T-helper 1 cell treated with Interleukin-12 subunit alpha and Interleukin-12 subunit beta and Interleukin-4 antibody, amounts not matched to agents 30 ng/mL and 1 ng/mL, for 36 hours (primary cell): ENCODE measurements around the gene TAF1A. TPM values are rescaled to one million over a fixed set of nuclear protein-coding genes. Genes with fewer than 3 reads are reported as not detected.

Source experiments
- intact Hi-C: fragments of 100-400 bp; cut with micrococcal nuclease; formaldehyde crosslinking; loops from one replicate; pipeline ENCODE4 v1.15.1; 2024
- total RNA-seq: library from RNA; stranded (reverse); gene quantifications from 2 replicates; pipeline ENCODE4 v1.2.3, GENCODE V29; 2022

Gene TAF1A
- total RNA-seq, 1 donor from 2014 or later, result 12.4 TPM

DNA sequence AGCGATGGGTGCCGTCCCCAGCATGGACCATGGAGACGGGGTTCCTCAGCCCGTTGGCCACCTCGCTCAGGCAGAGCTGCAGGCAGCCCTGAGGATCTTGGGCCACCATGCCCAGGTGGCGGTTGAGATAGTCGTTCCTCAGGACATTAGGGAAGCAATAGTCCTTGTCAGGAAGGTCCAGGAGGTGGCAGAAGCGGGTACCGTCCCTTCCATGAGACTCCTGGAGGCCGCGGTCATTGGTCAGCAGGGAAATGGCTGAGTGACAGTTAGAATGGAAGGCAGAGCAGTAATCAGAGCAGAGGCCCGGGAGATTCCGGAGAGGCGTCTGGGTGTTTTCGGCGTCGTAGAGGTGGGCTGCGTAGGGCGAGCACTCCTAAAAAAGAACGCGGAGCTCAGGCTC is 45.9 kb downstream of the TAF1A start:
- intact Hi-C loops, result no loop called here

- intact Hi-C loops, result no loop called here
Observed at GRCh38 chr1:222540598-222540995, 49.1 kb downstream of the TAF1A start.

DNA sequence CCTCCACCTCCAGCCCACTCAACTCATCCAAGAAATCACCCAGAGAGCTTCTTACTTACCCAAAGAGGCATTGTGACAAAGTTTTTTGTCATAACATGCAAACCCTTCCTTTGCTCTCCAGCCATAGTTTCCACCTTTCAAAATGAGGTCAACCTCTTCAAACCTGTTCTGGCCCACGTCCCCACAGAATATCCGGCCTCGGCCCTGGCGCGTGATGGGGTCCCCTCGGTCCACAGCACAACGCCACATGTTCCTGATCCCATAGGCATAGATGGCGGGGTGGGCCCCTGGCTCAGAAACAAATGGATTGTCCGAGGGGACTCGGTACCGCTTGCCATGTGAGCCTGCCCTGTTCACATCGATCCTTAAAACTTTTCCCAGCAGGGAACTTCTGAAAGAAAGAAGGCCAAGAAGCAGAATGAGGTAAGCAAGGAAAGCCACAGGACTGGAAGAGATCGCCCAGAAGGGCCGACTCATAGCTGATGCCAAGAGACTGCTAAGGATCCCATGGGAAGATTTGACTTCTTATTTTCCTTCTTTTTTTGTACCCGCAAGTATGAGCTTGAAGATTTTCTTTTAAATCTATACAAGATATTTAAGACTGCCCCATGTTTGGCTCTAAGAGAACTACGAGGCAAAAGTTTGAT is 49.7 kb downstream of the TAF1A start:
- intact Hi-C loops, result no loop called here

DNA sequence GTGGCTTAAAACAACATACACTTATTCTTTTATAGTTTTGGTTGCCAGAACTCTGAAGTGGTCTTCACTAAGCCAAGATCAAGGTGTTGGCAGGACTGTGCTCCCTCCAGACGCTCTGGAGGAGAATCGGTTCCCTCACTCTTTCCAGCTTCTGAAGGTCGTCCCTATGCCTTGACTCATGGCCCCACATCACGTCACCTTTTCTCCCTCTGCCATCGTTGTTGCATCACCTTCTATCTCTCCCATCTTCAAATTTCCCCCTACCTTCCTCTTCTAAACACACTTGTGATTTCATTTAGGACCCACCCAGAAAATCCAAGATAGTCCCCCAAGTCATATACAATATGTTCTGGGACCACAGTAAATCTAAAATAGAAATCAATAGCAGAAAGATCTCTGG is 54.3 kb downstream of the TAF1A start:
- intact Hi-C loops, result no loop called here

DNA sequence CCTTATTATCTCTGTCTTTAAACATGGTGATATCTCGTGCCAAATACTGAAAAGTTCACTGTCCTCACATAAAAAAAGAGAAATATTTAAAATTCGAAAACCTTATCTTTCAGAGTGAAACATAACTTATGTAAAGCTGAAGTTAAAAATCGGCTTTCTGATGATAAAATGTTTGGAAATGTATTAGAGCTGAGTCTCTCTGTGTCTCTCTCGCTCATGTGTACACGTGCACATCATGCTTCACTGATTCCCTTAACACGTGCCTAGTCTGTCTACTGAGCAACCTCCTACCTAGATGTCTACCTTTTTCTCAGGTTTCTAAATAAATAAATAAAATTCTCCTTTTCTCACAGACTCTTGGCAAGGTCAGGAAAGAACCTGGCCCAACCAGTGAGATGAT is 58.9 kb downstream of the TAF1A start:
- intact Hi-C loops, result no loop called here

GRCh38 chr1:222529916-222530315 is 59.8 kb downstream of the TAF1A start:
- intact Hi-C loops, result no loop called here

DNA sequence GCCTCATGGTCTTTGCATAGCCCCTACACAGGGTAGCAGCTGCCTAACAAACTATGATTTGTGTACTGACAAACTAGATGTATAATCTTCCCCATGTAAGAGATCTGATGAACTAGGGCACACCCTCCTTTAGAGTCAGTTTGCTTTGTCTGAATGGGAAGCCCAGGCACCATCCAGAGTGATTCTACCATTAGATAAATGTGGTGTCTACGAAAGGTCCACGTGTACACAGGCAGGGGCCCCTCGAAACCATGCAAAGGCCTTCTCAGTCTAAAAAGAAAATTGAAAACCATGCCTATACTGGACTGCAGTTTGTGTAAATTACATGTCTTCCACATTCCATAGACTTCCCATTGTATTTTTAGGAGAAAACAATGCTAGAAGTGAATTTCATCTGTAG is 60.6 kb downstream of the TAF1A start:
- intact Hi-C loops, result no loop called here

DNA sequence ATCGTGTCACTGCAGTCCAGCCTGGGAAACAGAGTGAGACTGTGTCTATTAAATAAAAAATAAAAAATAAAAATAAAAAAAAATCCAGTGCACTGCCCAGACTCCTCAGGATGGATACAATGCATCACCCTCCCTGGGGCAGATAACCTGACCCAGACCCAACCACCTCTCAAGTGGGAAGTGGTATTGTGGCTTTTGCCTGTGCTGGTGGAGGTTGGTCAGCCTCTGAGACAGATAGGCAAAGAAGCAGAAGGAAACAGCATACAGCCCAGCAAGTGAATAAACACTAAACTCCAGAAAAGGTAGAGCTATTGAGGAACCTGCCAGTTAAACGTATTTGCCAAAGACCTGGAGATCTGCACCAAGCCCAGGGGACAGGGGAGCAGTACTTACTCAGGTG is 63.8 kb downstream of the TAF1A start:
- intact Hi-C loops, result no loop called here

DNA sequence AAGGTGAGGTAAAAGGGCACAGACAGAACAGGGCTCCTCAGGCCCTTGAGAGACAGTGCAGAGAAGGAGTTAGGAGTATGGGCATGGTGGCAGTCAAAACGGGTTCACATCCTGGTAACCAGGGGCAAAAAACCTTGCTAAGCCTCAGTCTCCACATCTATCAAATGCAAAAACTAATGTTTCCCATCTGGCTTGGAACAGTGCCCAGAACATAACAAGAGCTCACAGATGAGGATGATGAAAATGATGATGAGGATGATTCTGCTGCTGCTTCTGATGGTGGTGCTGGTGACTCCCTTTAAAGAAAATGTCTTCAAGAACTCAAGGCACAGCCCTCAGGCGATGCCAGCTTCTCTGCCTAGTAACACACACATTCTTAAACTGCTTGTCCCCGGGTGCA is 65.9 kb downstream of the TAF1A start:
- intact Hi-C loops, result no loop called here

DNA sequence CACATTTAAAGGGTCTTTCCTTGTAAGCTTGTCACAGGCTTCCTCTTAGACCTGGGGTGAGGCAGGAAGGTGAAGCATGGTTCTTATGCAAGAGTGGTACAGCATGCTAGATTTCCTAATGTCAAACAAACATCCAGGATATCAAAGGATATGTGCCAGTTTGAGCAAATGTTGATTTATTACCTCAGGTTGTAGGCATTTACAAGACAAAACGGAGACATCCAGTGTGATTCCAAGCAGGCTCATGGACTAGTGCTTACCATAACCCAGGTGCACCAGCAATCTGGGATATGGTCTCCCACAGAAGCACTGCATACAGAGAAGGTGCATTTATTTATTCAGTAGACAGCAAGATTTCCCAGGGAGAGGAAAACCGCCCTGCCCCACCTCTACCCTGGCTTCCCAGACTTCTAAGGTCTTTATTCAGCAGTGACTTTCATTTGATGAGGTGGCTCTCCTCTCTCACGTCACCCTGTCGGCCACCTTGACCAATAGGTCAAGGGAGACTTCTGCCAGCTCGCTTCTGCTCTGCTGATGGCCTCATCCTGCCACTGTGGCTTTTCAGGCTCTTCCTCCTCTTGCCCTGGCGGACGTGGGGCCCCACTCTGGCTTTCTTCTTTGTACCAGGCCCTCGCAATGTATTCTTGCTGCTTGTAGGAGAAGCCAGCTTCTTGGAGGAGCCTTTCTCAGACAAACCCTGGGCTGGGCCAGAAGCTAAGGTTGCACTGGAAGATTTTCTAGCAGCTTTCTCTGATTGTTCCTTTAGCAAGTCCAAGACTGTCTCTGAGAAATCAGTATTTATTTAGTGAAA is 67.4 kb downstream of the TAF1A start:
- intact Hi-C loops, result no loop called here

GRCh38 chr1:222521299-222522104 is 68.2 kb downstream of the TAF1A start:
- intact Hi-C loops, result no loop called here

Other genes with a start within 250 kb of the TAF1A start
- 0.07 and 0.15 TPM in 2 replicates for gene HHIPL2, start 41.8 kb downstream of the TAF1A start, total RNA-seq
- gene MIA3, start 28.2 kb upstream of the TAF1A start, total RNA-seq, result 57.6 and 59.2 TPM in 2 replicates
- 53.6 and 57.2 TPM in 2 replicates for gene AIDA, start 122.6 kb upstream of the TAF1A start, total RNA-seq
- gene BROX, start 122.6 kb upstream of the TAF1A start, total RNA-seq, result 47.6 and 53.0 TPM in 2 replicates
- gene FAM177B, start 147.3 kb upstream of the TAF1A start, total RNA-seq, result not detected in 2 replicates
- 1.6 and 2.6 TPM in 2 replicates for gene DISP1, start 225.1 kb upstream of the TAF1A start, total RNA-seq